HFF-Myc (cell line): ENCODE results near the gene ZFP14.
"Not testable (repeated sequence)": the region's sequence is repeated elsewhere in the genome, so short reads cannot be mapped to it uniquely, and the experiment has no call there.

Experiments
- DNase-seq: peaks from one replicate; pipeline ENCODE4 v3.0.0-alpha.2; 2011; ENCODE audit warnings: low read depth; ENCODE audit errors: extremely low read depth
- H3K4me3 ChIP-seq: replicated peaks from 2 replicates; pipeline ENCODE4 v1.5.1; 2011; ENCODE audit warnings: low read depth, mild to moderate bottlenecking, control low read depth, low read length
- TF ChIP-seq, protein P1 (sequence below): IDR thresholded peaks from 2 replicates; pipeline ENCODE4 v1.5.1; 2012; ENCODE audit warnings: mild to moderate bottlenecking, low read depth, low read length, control low read depth; ENCODE audit errors: missing control alignments

Gene ZFP14

DNA sequence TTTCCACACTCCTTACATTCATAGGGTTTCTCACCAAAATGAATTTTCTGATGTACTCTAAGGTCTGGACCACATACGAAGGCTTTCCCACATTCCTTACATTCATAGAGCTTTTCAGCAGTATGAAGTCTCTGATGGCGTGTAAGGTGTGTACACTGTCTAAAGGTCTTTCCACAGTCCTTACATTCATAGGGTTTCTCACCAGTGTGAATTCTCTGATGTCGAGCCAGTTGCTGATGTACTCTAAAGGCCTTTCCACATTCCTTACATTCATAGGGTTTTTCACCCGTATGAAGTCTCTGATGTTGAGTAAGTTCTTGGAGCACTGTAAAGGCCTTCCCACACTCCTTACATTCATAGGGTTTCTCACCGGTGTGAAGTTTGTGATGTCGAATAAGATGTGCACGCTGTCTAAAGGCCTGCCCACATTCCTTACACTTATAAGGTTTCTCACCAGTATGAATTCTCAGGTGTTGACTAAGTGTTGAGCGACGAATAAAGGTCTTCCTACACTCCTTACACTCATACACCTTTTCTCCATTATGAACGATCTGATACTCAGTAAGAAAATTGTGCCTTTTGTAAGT is 38.1 kb downstream of the ZFP14 start:
- TF ChIP-seq, protein P1, sequence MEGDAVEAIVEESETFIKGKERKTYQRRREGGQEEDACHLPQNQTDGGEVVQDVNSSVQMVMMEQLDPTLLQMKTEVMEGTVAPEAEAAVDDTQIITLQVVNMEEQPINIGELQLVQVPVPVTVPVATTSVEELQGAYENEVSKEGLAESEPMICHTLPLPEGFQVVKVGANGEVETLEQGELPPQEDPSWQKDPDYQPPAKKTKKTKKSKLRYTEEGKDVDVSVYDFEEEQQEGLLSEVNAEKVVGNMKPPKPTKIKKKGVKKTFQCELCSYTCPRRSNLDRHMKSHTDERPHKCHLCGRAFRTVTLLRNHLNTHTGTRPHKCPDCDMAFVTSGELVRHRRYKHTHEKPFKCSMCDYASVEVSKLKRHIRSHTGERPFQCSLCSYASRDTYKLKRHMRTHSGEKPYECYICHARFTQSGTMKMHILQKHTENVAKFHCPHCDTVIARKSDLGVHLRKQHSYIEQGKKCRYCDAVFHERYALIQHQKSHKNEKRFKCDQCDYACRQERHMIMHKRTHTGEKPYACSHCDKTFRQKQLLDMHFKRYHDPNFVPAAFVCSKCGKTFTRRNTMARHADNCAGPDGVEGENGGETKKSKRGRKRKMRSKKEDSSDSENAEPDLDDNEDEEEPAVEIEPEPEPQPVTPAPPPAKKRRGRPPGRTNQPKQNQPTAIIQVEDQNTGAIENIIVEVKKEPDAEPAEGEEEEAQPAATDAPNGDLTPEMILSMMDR, result no peak
- H3K4me3 ChIP-seq, result no peak overlapping the region
- DNase-seq, result no peak

DNA sequence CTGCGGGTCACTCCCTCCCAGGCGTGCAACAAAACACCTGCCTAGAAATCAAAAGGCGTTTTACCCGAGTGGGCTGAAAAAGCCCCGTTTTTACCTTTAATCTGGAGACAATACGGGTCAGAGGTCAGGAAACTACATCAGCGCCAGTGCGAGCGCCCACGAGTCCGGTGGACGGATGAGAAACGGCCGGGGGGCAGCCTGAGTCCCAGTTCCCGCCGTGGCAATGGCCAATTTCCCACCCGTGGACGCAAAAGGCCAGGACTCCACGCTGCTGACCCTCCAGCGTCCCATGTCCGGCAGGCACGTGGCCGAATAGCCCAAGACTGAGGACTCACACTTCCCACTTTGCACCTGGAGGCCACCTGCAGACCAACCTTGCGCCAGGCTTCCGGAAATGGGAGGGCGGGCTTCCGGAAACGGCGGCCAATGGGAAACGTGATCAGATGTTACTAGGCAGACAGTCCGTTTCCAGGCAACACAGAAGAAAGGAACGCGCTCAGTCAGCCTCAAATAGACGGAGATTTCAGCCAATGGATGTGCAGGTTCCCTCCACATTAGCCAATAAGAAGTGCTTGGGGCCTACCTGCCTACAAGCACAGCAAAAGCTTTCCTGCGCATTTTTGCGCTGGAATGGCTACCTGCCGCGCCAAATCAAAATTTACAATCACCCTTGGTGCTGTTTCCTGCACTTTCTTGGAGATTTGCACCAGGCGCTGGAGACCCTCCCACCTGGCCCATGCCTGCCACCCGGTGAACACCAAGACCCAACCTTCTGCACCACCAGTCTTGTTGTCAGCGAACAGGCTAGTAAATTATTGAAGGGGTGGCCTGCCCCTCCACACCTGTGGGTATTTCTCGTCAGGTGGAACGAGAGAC is 47.4 kb downstream of the ZFP14 start:
- H3K4me3 ChIP-seq, result peak overlapping the region; percentile 61
- TF ChIP-seq, protein P1, result no peak
- DNase-seq, result peak; percentile 82

DNA sequence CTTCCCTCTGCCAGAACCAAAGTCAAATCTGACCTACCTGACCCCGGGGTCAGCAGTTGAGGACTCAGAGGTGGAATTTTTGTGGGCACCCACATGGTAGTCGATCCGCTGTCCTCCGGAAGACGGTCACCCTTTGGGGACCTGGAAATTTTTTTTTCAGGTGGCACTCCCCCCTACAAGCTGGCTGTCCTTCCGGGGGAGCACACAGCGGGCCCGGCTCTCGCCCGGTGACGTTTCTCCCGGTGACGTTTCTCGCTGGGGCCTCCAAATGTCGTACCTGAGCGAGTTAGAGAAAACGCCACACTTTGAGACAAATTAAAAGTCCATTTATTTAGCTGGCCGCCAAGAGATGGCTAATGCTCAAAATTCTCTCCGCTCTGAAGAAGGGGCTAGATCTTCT is 48.8 kb downstream of the ZFP14 start:
- TF ChIP-seq, protein P1, result no peak
- peak overlapping the region; percentile 61 for H3K4me3 ChIP-seq
- DNase-seq, result no peak

DNA sequence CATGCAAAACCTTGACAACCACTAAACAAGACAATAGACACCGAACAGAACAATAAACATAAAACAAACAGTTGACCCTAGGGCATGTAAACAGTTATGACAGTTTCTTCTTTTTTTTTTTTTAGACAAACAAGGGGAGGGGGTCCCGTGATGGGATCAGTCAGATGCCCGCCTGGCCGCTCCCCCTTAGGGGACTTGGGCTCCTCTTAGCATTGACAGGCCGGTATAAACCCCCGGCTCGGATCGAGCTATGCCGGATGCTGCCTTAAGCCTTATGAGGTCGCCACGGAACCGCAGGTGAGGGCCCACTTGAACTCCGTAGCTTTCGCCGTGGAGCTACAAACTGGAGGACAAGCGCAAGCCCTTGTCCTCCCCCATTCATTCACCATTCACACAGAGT is 49.5 kb downstream of the ZFP14 start:
- not testable (repeated sequence) for DNase-seq, H3K4me3 ChIP-seq

DNA sequence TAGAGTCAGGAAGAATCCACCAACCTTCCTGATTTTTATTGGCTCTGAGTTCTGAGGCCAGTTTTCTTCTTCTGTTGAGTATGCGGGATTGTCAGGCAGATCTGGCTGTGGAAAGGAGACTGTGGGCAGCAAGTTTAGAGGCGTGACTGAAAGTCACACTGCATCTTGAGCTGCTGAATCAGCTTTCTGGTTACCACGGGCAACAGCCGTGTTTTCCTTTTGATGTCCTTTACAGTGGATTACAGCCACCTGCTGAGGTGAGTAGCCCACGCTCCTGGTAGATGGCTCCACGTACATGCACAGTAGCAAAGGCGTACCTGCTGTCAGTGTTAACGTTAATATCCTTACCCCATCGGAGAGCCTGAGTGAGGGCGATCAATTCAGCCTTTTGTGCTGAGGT is 52.4 kb downstream of the ZFP14 start:
- not testable (repeated sequence) for DNase-seq, H3K4me3 ChIP-seq

DNA sequence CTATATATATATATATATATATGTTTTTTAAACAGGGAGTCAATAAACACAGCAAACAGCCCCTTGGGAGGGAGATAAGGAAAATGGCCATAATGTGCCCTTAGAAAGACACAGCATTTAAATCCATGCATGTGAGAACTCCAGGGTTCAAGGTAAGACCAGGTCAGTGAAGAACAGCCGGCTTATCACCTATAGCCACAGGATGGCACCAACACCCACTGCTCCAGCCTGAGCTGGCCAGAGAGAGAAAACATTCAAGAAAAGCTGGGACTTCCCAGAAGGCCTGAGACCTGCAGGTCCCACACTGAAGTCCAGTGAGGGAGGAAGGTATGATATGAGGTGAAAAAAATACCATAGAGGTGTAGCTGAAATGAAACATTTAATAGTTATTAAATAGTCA is 63.8 kb downstream of the ZFP14 start:
- not testable (repeated sequence) for DNase-seq, H3K4me3 ChIP-seq

DNA sequence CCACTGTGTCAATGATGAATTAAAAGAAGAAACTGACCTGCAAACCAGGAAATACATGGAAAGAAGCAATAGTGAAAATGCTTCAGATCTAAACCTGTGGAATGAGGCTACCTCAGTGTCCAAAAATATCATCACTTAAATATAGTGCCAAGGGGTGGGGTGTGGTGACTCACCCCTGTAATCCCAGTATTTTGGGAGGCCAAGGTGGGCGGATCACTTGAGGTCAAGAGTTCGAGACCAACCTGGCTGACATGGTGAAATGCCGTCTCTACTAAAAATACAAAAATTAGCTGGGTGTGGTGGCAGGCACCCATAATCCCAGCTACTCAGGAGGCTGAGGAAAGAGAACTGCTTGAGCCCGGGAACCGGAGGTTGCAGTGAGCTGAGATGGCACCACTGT is 64.9 kb downstream of the ZFP14 start:
- not testable (repeated sequence) for H3K4me3 ChIP-seq, DNase-seq

DNA sequence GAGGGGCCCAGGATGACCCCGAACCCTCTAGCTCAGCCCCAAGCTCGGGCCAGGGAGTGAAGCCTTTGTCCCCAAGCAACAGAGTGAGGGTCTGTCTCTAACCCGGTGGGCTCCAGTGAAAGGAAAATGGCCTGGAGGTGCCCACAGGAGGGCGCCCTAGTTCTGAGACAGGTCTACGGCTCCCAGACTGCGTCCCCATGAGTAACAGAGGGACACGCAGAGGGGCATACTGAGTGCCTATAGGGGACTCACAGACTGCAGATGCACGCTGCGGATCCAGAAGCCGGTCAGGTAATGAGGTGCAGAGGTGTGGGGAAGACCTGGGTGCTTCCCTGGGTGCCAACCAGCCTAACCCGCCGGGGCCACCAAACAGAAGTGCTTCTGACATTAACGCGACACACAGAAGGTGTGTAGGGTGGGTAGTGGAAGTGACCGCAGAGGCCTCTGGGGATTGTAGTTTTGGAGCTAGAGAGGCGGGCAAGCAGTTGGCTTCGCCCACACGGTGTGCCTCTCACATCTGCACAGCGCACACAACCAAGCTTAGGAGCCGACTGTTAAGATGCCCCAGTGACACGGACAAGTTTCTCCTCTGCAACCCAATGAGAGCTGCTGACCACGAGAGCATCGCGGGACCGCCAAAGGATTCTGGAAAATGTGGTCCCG is 67.8 kb downstream of the ZFP14 start:
- not testable (repeated sequence) for DNase-seq, H3K4me3 ChIP-seq

DNA sequence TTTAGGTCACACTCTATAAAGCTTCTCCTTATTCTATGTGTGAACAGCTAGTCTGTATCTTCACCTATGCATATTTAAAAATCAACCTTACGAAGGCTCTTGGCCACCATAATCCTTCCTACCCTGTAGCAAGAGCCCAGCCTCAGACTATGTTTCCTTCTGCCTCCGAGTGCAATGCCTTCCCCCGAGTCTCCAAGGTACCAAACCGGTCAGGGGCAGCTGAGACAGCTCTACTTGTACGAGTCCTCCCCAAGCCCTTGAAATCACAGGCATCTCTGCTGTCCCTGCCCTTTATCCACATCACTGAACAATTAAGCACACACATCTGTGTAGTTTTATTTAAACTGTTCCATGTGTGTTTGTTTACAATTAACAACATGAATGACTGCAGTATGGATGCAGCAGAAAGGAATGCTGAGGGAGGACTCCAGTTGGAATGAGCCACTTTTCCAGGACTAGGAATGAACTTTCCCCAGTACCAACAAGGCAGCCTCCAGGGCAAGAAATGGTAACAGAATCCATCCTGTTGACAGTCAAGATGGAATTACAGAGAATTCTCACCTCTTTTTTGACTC is 68.5 kb downstream of the ZFP14 start:
- peak; percentile 3 for DNase-seq
- not testable (repeated sequence) for H3K4me3 ChIP-seq

DNA sequence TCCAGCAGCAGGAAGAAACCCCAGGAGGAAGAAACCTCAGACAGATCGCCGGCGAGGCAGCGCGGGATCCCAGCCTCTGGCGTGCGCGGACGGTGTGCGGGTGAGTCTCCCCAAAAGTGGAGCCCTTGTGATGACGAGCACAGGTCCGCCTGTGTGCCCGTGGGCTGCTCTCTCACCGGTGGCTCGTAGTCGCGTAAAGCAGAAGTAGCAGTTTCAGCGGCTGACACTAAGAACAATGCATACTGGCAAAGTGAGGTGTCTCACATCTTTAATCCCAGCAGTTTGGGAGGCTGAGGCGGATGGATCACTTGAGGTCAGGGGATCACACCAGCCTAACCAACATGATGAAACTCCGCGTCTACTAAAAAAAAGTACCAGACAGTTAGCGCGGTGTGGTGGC is 69.2 kb downstream of the ZFP14 start:
- H3K4me3 ChIP-seq, DNase-seq: not testable (repeated sequence)

DNA sequence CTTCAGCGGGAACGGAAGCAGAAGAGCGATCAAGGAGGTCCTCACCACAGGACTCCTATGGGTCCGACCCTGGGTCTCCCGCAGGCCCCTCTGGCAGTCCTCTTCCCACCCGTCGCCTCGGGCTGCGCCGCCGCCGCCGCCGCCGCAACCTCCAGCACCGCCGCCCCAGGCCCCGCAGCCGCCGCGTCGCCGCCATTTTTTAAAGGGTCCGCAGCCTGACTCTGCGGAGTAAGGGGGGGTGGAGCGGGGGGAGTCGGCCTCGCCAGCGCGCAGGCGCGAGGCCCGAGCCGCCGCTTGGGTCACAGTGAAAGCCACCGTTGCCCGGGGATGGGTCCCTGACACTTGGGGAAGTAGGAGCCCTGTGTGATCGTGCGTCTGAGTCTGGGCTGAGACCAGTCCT is 69.7 kb downstream of the ZFP14 start:
- not testable (repeated sequence) for H3K4me3 ChIP-seq, DNase-seq

DNA sequence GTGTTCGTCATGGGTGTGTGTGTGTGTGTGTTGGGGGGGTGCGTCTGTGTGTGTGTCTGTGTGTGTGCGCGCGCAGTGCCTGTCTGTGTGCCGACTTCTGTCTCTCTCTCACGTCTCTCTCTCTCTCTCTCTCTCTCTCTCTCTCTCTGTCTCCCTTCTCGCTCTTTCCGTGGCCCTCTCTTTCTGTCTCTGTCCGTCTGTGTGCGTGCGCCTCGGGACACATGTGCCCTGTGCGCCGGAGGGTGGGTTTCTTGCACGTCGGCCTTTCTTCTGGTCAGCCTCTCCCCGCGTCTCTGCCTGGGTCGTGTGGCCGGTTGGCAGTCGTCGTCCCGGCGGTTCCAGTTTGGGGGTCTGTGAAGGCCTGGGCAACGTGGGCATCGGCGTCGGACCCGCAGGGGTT is 86.7 kb downstream of the ZFP14 start:
- not testable (repeated sequence) for DNase-seq, H3K4me3 ChIP-seq
